H9 (cell line): ENCODE results near the gene LGALS3. TPM values are rescaled to one million over a fixed set of nuclear protein-coding genes. Genes with fewer than 3 reads are reported as not detected.

Source experiments
- DNase-seq: peaks from one replicate; pipeline ENCODE4 v3.0.0-alpha.2; 2017
- H2AFZ ChIP-seq: one replicate; pipeline ENCODE4 v1.6.1; 2013; ENCODE audit warnings: mild to moderate bottlenecking, low read length, control low read depth, moderate library complexity
- H2AK5ac ChIP-seq: 2 replicates; pipeline ENCODE4 v1.6.1; 2013; ENCODE audit warnings: low read length, control low read depth, mixed read lengths; ENCODE audit not compliant: insufficient read length
- H2BK120ac ChIP-seq: one replicate; pipeline ENCODE4 v1.6.1; 2013; ENCODE audit warnings: low read depth, mild to moderate bottlenecking, low read length, control low read depth, inconsistent platforms; ENCODE audit not compliant: poor library complexity, severe bottlenecking
- H2BK12ac ChIP-seq: 2 replicates; pipeline ENCODE4 v1.6.1; 2013; ENCODE audit warnings: low read length, control low read depth, mixed read lengths, low read depth; ENCODE audit not compliant: insufficient read length
- H2BK15ac ChIP-seq: 2 replicates; pipeline ENCODE4 v1.6.1; 2013; ENCODE audit warnings: low read depth, low read length, control low read depth
- H2BK20ac ChIP-seq: one replicate; pipeline ENCODE4 v1.6.1; 2013; ENCODE audit warnings: low read depth, mild to moderate bottlenecking, low read length, control low read depth, inconsistent platforms; ENCODE audit not compliant: poor library complexity, severe bottlenecking
- H2BK5ac ChIP-seq: 2 replicates; pipeline ENCODE4 v1.6.1; 2013; ENCODE audit warnings: low read length, control low read depth, mixed read lengths; ENCODE audit not compliant: insufficient read length
- H3K14ac ChIP-seq: 2 replicates; pipeline ENCODE4 v1.6.1; 2013; ENCODE audit warnings: low read length, control low read depth; ENCODE audit not compliant: insufficient read depth
- H3K18ac ChIP-seq: 2 replicates; pipeline ENCODE4 v1.6.1; 2013; ENCODE audit warnings: low read depth, mild to moderate bottlenecking, mixed read lengths, low read length, control low read depth; ENCODE audit not compliant: insufficient read length
- H3K23ac ChIP-seq: 2 replicates; pipeline ENCODE4 v1.6.1; 2013; ENCODE audit warnings: low read length, control low read depth, mixed read lengths, low read depth; ENCODE audit not compliant: insufficient read length
- H3K23me2 ChIP-seq: 2 replicates; pipeline ENCODE4 v1.6.1; 2013; ENCODE audit warnings: low read depth, mild to moderate bottlenecking, mixed read lengths, low read length, control low read depth; ENCODE audit not compliant: insufficient read length, poor library complexity, severe bottlenecking
- H3K27ac ChIP-seq: 2 replicates; pipeline ENCODE4 v1.5.1; 2013; ENCODE audit warnings: low read length, control low read depth, mixed read lengths, low read depth; ENCODE audit not compliant: insufficient read length
- H3K27me3 ChIP-seq: 2 replicates; pipeline ENCODE4 v1.6.1; 2013; ENCODE audit warnings: low read length, control low read depth, inconsistent platforms; ENCODE audit not compliant: insufficient read depth
- H3K4ac ChIP-seq: 2 replicates; pipeline ENCODE4 v1.6.1; 2013; ENCODE audit warnings: low read depth, mild to moderate bottlenecking, control low read depth, inconsistent platforms, low read length, moderate library complexity
- H3K4me1 ChIP-seq: 2 replicates; pipeline ENCODE4 v1.6.1; 2013; ENCODE audit warnings: low read length, control low read depth, inconsistent platforms; ENCODE audit not compliant: insufficient read depth
- H3K4me2 ChIP-seq: 2 replicates; pipeline ENCODE4 v1.6.1; 2013; ENCODE audit warnings: low read length, control low read depth, mixed read lengths; ENCODE audit not compliant: insufficient read length, insufficient read depth
- H3K56ac ChIP-seq: 2 replicates; pipeline ENCODE4 v1.6.1; 2013; ENCODE audit warnings: low read depth, mild to moderate bottlenecking, mixed read lengths, low read length, control low read depth; ENCODE audit not compliant: insufficient read length
- H3K79me1 ChIP-seq: 2 replicates; pipeline ENCODE4 v1.6.1; 2013; ENCODE audit warnings: low read depth, mild to moderate bottlenecking, moderate library complexity, low read length, control low read depth, inconsistent platforms; ENCODE audit not compliant: insufficient read depth, poor library complexity, severe bottlenecking
- H3K79me2 ChIP-seq: 2 replicates; pipeline ENCODE4 v1.6.1; 2013; ENCODE audit warnings: low read length, control low read depth, inconsistent platforms; ENCODE audit not compliant: insufficient read depth
- H3K9ac ChIP-seq: 2 replicates; pipeline ENCODE4 v1.6.1; 2013; ENCODE audit warnings: low read length, control low read depth, mixed read lengths; ENCODE audit not compliant: insufficient read length; ENCODE audit errors: extremely low read depth
- H3K9me3 ChIP-seq: one replicate; pipeline ENCODE4 v1.6.1; 2013; ENCODE audit warnings: low read depth, low read length, inconsistent platforms; ENCODE audit not compliant: control insufficient read depth
- H3T11ph ChIP-seq: one replicate; pipeline ENCODE4 v1.6.1; 2013; ENCODE audit warnings: mild to moderate bottlenecking, low read length, control low read depth, inconsistent platforms
- H4K20me1 ChIP-seq: one replicate; pipeline ENCODE4 v1.6.1; 2013; ENCODE audit not compliant: control insufficient read depth, insufficient read length, insufficient read depth
- H4K5ac ChIP-seq: 2 replicates; pipeline ENCODE4 v1.6.1; 2013; ENCODE audit warnings: low read depth, mild to moderate bottlenecking, mixed read lengths, low read length, control low read depth; ENCODE audit not compliant: insufficient read length
- H4K8ac ChIP-seq: replicated peaks from 2 replicates; pipeline ENCODE4 v1.6.1; 2013; ENCODE audit warnings: low read length, control low read depth, mixed read lengths, low read depth; ENCODE audit not compliant: insufficient read length
- H4K91ac ChIP-seq: 2 replicates; pipeline ENCODE4 v1.6.1; 2013; ENCODE audit warnings: low read depth, mild to moderate bottlenecking, moderate library complexity, mixed read lengths, low read length, control low read depth; ENCODE audit not compliant: insufficient read length
- H3K27ac Mint-ChIP-seq, 3 experiments: 2 replicates in 2 of 3; 3 replicates in 1 of 3; pipeline ENCODE4 v1.8.0; 2020 to 2021; ENCODE audit warnings: mixed read lengths in 3 of 3, mild to moderate bottlenecking in 1 of 3, moderate library complexity in 1 of 3
- H3K27me3 Mint-ChIP-seq: 2 replicates; pipeline ENCODE4 v1.8.0; 2021; ENCODE audit warnings: low read depth, mild to moderate bottlenecking, moderate library complexity, mixed read lengths
- H3K36me3 Mint-ChIP-seq, 3 experiments: 2 replicates in 2 of 3; 3 replicates in 1 of 3; pipeline ENCODE4 v1.8.0; 2020 to 2021; ENCODE audit warnings: low read depth in 3 of 3, mixed read lengths in 3 of 3; ENCODE audit not compliant: insufficient read depth in 1 of 3
- H3K4me1 Mint-ChIP-seq, 2 experiments: 2 replicates each; pipeline ENCODE4 v1.8.0; 2020; ENCODE audit warnings: mixed read lengths in 2 of 2
- H3K4me3 Mint-ChIP-seq, 2 experiments: 2 replicates in 1 of 2; 3 replicates in 1 of 2; pipeline ENCODE4 v1.8.0; 2020 to 2021; ENCODE audit warnings: mild to moderate bottlenecking in 2 of 2, mixed read lengths in 2 of 2, moderate library complexity in 1 of 2
- H3K9me3 Mint-ChIP-seq, 2 experiments: 2 replicates in 1 of 2; 3 replicates in 1 of 2; pipeline ENCODE4 v1.8.0; 2020; ENCODE audit warnings: mild to moderate bottlenecking in 2 of 2, mixed read lengths in 2 of 2, moderate library complexity in 1 of 2
- CTCF ChIP-seq: fragments of 200-600 bp; sonication (generic); conservative IDR thresholded peaks from 3 replicates; pipeline ENCODE4 v1.8.0; 2021; ENCODE audit warnings: antibody characterized with exemption, mild to moderate bottlenecking
- WGBS: extraction: QIAGEN DNeasy Blood & Tissue Kit; methylation state at CpG from one replicate; pipeline ENCODE4 v1.1.7; 2013; ENCODE audit warnings: missing lambda C conversion rate, low lambda C conversion rate, mixed read lengths; ENCODE audit not compliant: insufficient read length; ENCODE audit errors: extremely low coverage; 5-methylcytosine and 5-hydroxymethylcytosine counted together
- total RNA-seq: library from RNA; stranded (reverse); gene quantifications from 2 replicates; pipeline ENCODE4 v1.2.1, GENCODE V29; 2021

The LGALS3 gene
- total RNA-seq, 1 experiment from 2014 or later: 4.0 TPM

GRCh38 chr14:55142466-55142865, 13.4 kb downstream of the LGALS3 start:
- no peak overlapping the region for H3K27ac Mint-ChIP-seq
- Histone ChIP-seq H3K23me2 (no peaks in the 10 kb centered on the region), H2AK5ac (no peak overlapping the region), H4K5ac (no peak overlapping the region), H3K4ac (no peak overlapping the region), H2BK12ac (no peak overlapping the region), H3K27me3 (no peaks in the 10 kb centered on the region; the same call in 1 of the 2 replicates), H3K27ac (no peak overlapping the region), H2BK15ac (no peak overlapping the region), H3K9me3 (no peaks in the 10 kb centered on the region), H2AFZ (no peak overlapping the region), H3K79me1 (no peaks in the 10 kb centered on the region), H3K4me1 (no peaks in the 10 kb centered on the region), H3K4me2 (no peak overlapping the region), H3K56ac (no peak overlapping the region), H2BK120ac (no peak overlapping the region), H2BK20ac (no peak overlapping the region), H4K8ac (no peak overlapping the region), H3T11ph (no peak overlapping the region), H4K20me1 (no peaks in the 10 kb centered on the region), H3K23ac (no peak overlapping the region), H3K79me2 (no peaks in the 10 kb centered on the region), H3K9ac (no peak overlapping the region), H2BK5ac (no peak overlapping the region), H3K14ac (no peak overlapping the region), H4K91ac (no peak overlapping the region), H3K18ac (no peak overlapping the region)
- H3K4me3 Mint-ChIP-seq: no peak overlapping the region
- no CpG with 5 or more reads among the region's 2 CpGs for WGBS
- H3K4me1 Mint-ChIP-seq: no peaks in the 10 kb centered on the region
- H3K36me3 Mint-ChIP-seq: peaks cover 23 to 48% (median 44%) of the 10 kb centered on the region in 3 experiments
- H3K27me3 Mint-ChIP-seq: no peaks in the 10 kb centered on the region
- H3K9me3 Mint-ChIP-seq: no peaks in the 10 kb centered on the region
- TF ChIP-seq CTCF: no peak
- no peak for DNase-seq
